IPS-18a (cell line): ENCODE data around the gene PTPRN2.

ENCODE experiments used
- H3K27ac ChIP-seq: one replicate; pipeline ENCODE4 v1.5.1; 2013; ENCODE audit warnings: low read length
- H3K27me3 ChIP-seq: one replicate; pipeline ENCODE4 v1.6.1; 2013; ENCODE audit warnings: mild to moderate bottlenecking, low read length; ENCODE audit not compliant: control insufficient read depth, insufficient read depth
- H3K36me3 ChIP-seq: one replicate; pipeline ENCODE4 v1.6.1; 2013; ENCODE audit warnings: low read depth, low read length; ENCODE audit not compliant: control insufficient read depth
- H3K4me1 ChIP-seq: one replicate; pipeline ENCODE4 v1.6.1; 2013; ENCODE audit warnings: low read depth, low read length; ENCODE audit not compliant: control insufficient read depth
- H3K4me3 ChIP-seq: one replicate; pipeline ENCODE4 v1.5.1; 2013; ENCODE audit warnings: low read length
- H3K9ac ChIP-seq: one replicate; pipeline ENCODE4 v1.6.1; 2013; ENCODE audit warnings: mild to moderate bottlenecking, low read length, moderate library complexity
- H3K9me3 ChIP-seq: one replicate; pipeline ENCODE4 v1.6.1; 2013; ENCODE audit warnings: low read depth, low read length; ENCODE audit not compliant: control insufficient read depth

Gene PTPRN2

GRCh38 chr7:157627033-157627432, 960.6 kb downstream of the PTPRN2 start:
- H3K36me3 ChIP-seq: no peaks in the 10 kb centered on the region
- no peak overlapping the region for H3K9ac ChIP-seq
- H3K9me3 ChIP-seq: no peaks in the 10 kb centered on the region
- no peak overlapping the region for H3K4me3 ChIP-seq
- H3K4me1 ChIP-seq: peaks cover 5% of the 10 kb centered on the region
- no peaks in the 10 kb centered on the region for H3K27me3 ChIP-seq
- no peak overlapping the region for H3K27ac ChIP-seq

- Histone ChIP-seq H3K9ac (no peak overlapping the region), H3K36me3 (no peaks in the 10 kb centered on the region), H3K9me3 (no peaks in the 10 kb centered on the region), H3K4me3 (no peak overlapping the region), H3K4me1 (peaks cover 5% of the 10 kb centered on the region), H3K27me3 (no peaks in the 10 kb centered on the region), H3K27ac (no peak overlapping the region)
Measured at GRCh38 chr7:157625973-157626742, 961.5 kb downstream of the PTPRN2 start.

- no peak overlapping the region for H3K9ac ChIP-seq
- H3K9me3 ChIP-seq: no peaks in the 10 kb centered on the region
- H3K27me3 ChIP-seq: no peaks in the 10 kb centered on the region
- no peak overlapping the region for H3K4me3 ChIP-seq
- H3K27ac ChIP-seq: no peak overlapping the region
- no peaks in the 10 kb centered on the region for H3K36me3 ChIP-seq
- H3K4me1 ChIP-seq: no peaks in the 10 kb centered on the region
Measured at GRCh38 chr7:157623556-157623955, 964.1 kb downstream of the PTPRN2 start.

- no peaks in the 10 kb centered on the region for H3K27me3 ChIP-seq
- H3K9ac ChIP-seq: no peak overlapping the region
- H3K4me3 ChIP-seq: no peak overlapping the region
- no peaks in the 10 kb centered on the region for H3K36me3 ChIP-seq
- H3K4me1 ChIP-seq: no peaks in the 10 kb centered on the region
- H3K27ac ChIP-seq: no peak overlapping the region
- H3K9me3 ChIP-seq: no peaks in the 10 kb centered on the region
Measured at GRCh38 chr7:157622408-157623205, 965.0 kb downstream of the PTPRN2 start.

- no peaks in the 10 kb centered on the region for H3K36me3 ChIP-seq
- H3K9me3 ChIP-seq: no peaks in the 10 kb centered on the region
- H3K27me3 ChIP-seq: no peaks in the 10 kb centered on the region
Measured at GRCh38 chr7:157622000-157622399, 965.6 kb downstream of the PTPRN2 start.

GRCh38 chr7:157621131-157621681, 966.4 kb downstream of the PTPRN2 start:
- Histone ChIP-seq H3K36me3 (no peaks in the 10 kb centered on the region), H3K9ac (no peak overlapping the region), H3K27me3 (no peaks in the 10 kb centered on the region), H3K4me3 (no peak overlapping the region), H3K27ac (no peak overlapping the region), H3K9me3 (no peaks in the 10 kb centered on the region), H3K4me1 (no peaks in the 10 kb centered on the region)

More at GRCh38 chr7:157622000-157622399, 965.6 kb downstream of the PTPRN2 start:
- Histone ChIP-seq H3K27ac (no peak overlapping the region), H3K9ac (no peak overlapping the region), H3K4me3 (no peak overlapping the region), H3K4me1 (no peaks in the 10 kb centered on the region)

- Histone ChIP-seq H3K4me3 (no peak overlapping the region), H3K36me3 (no peaks in the 10 kb centered on the region), H3K9ac (no peak overlapping the region), H3K27ac (no peak overlapping the region), H3K9me3 (no peaks in the 10 kb centered on the region), H3K4me1 (no peaks in the 10 kb centered on the region), H3K27me3 (no peaks in the 10 kb centered on the region)
Measured at GRCh38 chr7:157620616-157621015, 967.0 kb downstream of the PTPRN2 start.

- H3K27ac ChIP-seq: no peak overlapping the region
- H3K4me1 ChIP-seq: no peaks in the 10 kb centered on the region
- H3K4me3 ChIP-seq: no peak overlapping the region
- no peaks in the 10 kb centered on the region for H3K27me3 ChIP-seq
- no peaks in the 10 kb centered on the region for H3K36me3 ChIP-seq
- no peaks in the 10 kb centered on the region for H3K9me3 ChIP-seq
- no peak overlapping the region for H3K9ac ChIP-seq
Measured at GRCh38 chr7:157619753-157620525, 967.7 kb downstream of the PTPRN2 start.

GRCh38 chr7:157618823-157619606, 968.6 kb downstream of the PTPRN2 start:
- H3K36me3 ChIP-seq: no peaks in the 10 kb centered on the region
- no peak overlapping the region for H3K9ac ChIP-seq
- no peak overlapping the region for H3K4me3 ChIP-seq
- no peaks in the 10 kb centered on the region for H3K27me3 ChIP-seq
- no peaks in the 10 kb centered on the region for H3K9me3 ChIP-seq
- H3K27ac ChIP-seq: no peak overlapping the region
- no peaks in the 10 kb centered on the region for H3K4me1 ChIP-seq

- no peak overlapping the region for H3K4me3 ChIP-seq
Measured at GRCh38 chr7:157618091-157618726, 969.4 kb downstream of the PTPRN2 start.

More at GRCh38 chr7:157618091-157618726, 969.4 kb downstream of the PTPRN2 start:
- Histone ChIP-seq H3K27ac (no peak overlapping the region), H3K9ac (no peak overlapping the region), H3K9me3 (no peaks in the 10 kb centered on the region), H3K4me1 (no peaks in the 10 kb centered on the region), H3K36me3 (no peaks in the 10 kb centered on the region), H3K27me3 (no peaks in the 10 kb centered on the region)
